ENCODE data around the gene RRAS2.

GRCh38 chr11:14386081-14386480 lies 27.1 kb upstream of the RRAS2 start:
- no peak for TF ChIP-seq POLR2A (IDR thresholded peaks at IDR 0.05)
- no peak for TF ChIP-seq CTCF (IDR thresholded peaks at IDR 0.05)
- no peak for TF ChIP-seq POLR2AphosphoS5 (IDR thresholded peaks at IDR 0.05)

All from gastroesophageal sphincter (tissue), 3 donors.